ENCODE results near the gene AGBL1. TPM values are rescaled to one million over a fixed set of nuclear protein-coding genes. Genes with fewer than 3 reads are reported as not detected.

Gene AGBL1
- total RNA-seq, 4 donors from 2014 or later, result 0.40 TPM; not detected in 3

- Histone ChIP-seq H3K9me3 (no peaks in the 10 kb centered on the region), H3K27ac (no peak overlapping the region), H3K4me3 (no peak overlapping the region), H3K4me1 (no peaks in the 10 kb centered on the region), H3K27me3 (no peaks in the 10 kb centered on the region), H3K36me3 (no peaks in the 10 kb centered on the region)
- TF ChIP-seq, protein P1, sequence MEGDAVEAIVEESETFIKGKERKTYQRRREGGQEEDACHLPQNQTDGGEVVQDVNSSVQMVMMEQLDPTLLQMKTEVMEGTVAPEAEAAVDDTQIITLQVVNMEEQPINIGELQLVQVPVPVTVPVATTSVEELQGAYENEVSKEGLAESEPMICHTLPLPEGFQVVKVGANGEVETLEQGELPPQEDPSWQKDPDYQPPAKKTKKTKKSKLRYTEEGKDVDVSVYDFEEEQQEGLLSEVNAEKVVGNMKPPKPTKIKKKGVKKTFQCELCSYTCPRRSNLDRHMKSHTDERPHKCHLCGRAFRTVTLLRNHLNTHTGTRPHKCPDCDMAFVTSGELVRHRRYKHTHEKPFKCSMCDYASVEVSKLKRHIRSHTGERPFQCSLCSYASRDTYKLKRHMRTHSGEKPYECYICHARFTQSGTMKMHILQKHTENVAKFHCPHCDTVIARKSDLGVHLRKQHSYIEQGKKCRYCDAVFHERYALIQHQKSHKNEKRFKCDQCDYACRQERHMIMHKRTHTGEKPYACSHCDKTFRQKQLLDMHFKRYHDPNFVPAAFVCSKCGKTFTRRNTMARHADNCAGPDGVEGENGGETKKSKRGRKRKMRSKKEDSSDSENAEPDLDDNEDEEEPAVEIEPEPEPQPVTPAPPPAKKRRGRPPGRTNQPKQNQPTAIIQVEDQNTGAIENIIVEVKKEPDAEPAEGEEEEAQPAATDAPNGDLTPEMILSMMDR (IDR thresholded peaks at IDR 0.05), result no peak
- no peak for TF ChIP-seq POLR2A (IDR thresholded peaks at IDR 0.05)
- DNase-seq, result no peak
Measured at GRCh38 chr15:86916671-86917360, 837.1 kb downstream of the AGBL1 start.

GRCh38 chr15:86917361-86917671 lies 837.6 kb downstream of the AGBL1 start:
- H3K4me1 ChIP-seq, result no peaks in the 10 kb centered on the region
- H3K27ac ChIP-seq, result no peak overlapping the region
- TF ChIP-seq POLR2A (IDR thresholded peaks at IDR 0.05), result no peak
- TF ChIP-seq, protein P1 (IDR thresholded peaks at IDR 0.05), result no peak
- no peaks in the 10 kb centered on the region for H3K27me3 ChIP-seq
- no peaks in the 10 kb centered on the region for H3K9me3 ChIP-seq
- H3K4me3 ChIP-seq, result no peak overlapping the region
- no peak for DNase-seq
- no peaks in the 10 kb centered on the region for H3K36me3 ChIP-seq

GRCh38 chr15:86919581-86919980 lies 839.9 kb downstream of the AGBL1 start:
- Histone ChIP-seq H3K4me1 (no peaks in the 10 kb centered on the region), H3K4me3 (no peak overlapping the region), H3K36me3 (no peaks in the 10 kb centered on the region), H3K27ac (no peak overlapping the region), H3K9me3 (no peaks in the 10 kb centered on the region), H3K27me3 (no peaks in the 10 kb centered on the region)
- TF ChIP-seq, protein P1 (IDR thresholded peaks at IDR 0.05), result no peak
- no peak for TF ChIP-seq POLR2A (IDR thresholded peaks at IDR 0.05)
- DNase-seq, result no peak

DNA sequence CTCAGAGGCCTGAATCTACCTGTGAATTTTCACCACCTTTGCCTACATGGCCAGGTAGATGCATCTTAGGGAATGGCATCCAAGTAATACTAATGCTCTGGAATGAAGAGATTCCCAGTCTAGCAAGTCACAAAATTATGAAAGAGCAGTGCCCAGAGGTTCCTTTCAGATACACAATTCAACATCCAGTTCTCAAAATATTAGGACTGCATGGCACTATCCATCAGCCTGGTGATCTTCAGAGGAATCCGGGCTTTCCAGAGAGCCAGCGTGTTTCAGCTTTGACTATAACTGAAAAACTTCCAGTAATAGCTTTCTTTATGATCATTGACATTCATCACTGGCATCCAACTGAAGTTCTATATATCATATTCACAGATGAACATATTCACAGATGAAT lies 849.8 kb downstream of the AGBL1 start:
- no peak overlapping the region for H3K4me3 ChIP-seq
- H3K27me3 ChIP-seq, result no peaks in the 10 kb centered on the region
- no peaks in the 10 kb centered on the region for H3K4me1 ChIP-seq
- H3K27ac ChIP-seq, result no peak overlapping the region
- TF ChIP-seq POLR2A (IDR thresholded peaks at IDR 0.05), result no peak
- TF ChIP-seq, protein P1 (IDR thresholded peaks at IDR 0.05), result no peak
- H3K9me3 ChIP-seq, result no peaks in the 10 kb centered on the region
- no peaks in the 10 kb centered on the region for H3K36me3 ChIP-seq
- DNase-seq, result no peak

DNA sequence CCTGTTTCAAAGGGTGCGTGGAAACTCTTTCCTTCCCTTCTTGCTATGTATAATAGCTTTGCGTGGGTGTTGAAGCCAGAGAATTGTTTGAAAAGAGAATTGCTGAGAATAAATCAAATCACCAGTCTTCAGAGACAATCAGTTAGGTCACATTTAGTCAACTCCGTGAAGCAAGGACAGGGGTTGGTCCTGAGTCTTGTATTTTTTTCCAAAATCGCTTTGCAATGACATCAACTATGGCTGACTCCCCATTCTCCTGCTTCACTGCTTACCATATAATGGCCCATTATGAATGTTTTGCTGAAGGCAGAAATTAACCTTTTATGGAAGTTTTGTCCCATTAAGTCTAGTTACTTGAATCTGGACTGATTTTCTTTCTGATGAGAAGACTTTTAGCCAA lies 852.8 kb downstream of the AGBL1 start:
- DNase-seq, result no peak
- H3K4me3 ChIP-seq, result no peak overlapping the region
- TF ChIP-seq, protein P1 (IDR thresholded peaks at IDR 0.05), result no peak
- TF ChIP-seq POLR2A (IDR thresholded peaks at IDR 0.05), result no peak
- H3K4me1 ChIP-seq, result no peaks in the 10 kb centered on the region
- no peaks in the 10 kb centered on the region for H3K27me3 ChIP-seq
- no peaks in the 10 kb centered on the region for H3K36me3 ChIP-seq
- no peaks in the 10 kb centered on the region for H3K9me3 ChIP-seq
- no peak overlapping the region for H3K27ac ChIP-seq

GRCh38 chr15:86935841-86936240 lies 856.2 kb downstream of the AGBL1 start:
- no peaks in the 10 kb centered on the region for H3K27me3 ChIP-seq
- DNase-seq, result no peak
- no peaks in the 10 kb centered on the region for H3K9me3 ChIP-seq
- H3K36me3 ChIP-seq, result no peaks in the 10 kb centered on the region
- TF ChIP-seq POLR2A (IDR thresholded peaks at IDR 0.05), result no peak
- TF ChIP-seq, protein P1 (IDR thresholded peaks at IDR 0.05), result no peak
- no peak overlapping the region for H3K27ac ChIP-seq
- no peaks in the 10 kb centered on the region for H3K4me1 ChIP-seq
- H3K4me3 ChIP-seq, result no peak overlapping the region

All from Peyer's patch (tissue), 4 donors.